GM12878 (cell line): ENCODE results near the gene CREB3. TPM values are rescaled to one million over a fixed set of nuclear protein-coding genes. Genes with fewer than 3 reads are reported as not detected.
A peak's percentile ranks its signal among the peaks of the same experiment; 100 is the strongest.

Experiments
- BACH1 ChIP-seq: fragments of 450-650 bp; IDR thresholded peaks from 2 replicates; pipeline ENCODE4 v1.6.1; 2017; ENCODE audit warnings: mild to moderate bottlenecking, borderline replicate concordance
- BHLHE40 ChIP-seq, 2 experiments: fragments of 450-650 bp in 1 of 2; IDR thresholded peaks; 2 replicates each; pipeline ENCODE4 v1.6.1; 2011 to 2017; ENCODE audit warnings: low read depth in 2 of 2, borderline replicate concordance in 1 of 2, improper control_type of control experiment in 1 of 2, low read length in 1 of 2, mild to moderate bottlenecking in 1 of 2
- CREM ChIP-seq: IDR thresholded peaks from 2 replicates; pipeline ENCODE4 v1.6.1; 2014; ENCODE audit warnings: antibody characterized with exemption, low read depth
- DPF2 ChIP-seq: fragments of 450-650 bp; IDR thresholded peaks from 2 replicates; pipeline ENCODE4 v1.6.1; 2017; ENCODE audit warnings: mild to moderate bottlenecking
- E2F8 ChIP-seq: fragments of 450-650 bp; IDR thresholded peaks from 2 replicates; pipeline ENCODE4 v1.6.1; 2018; ENCODE audit warnings: mild to moderate bottlenecking, low read depth, moderate library complexity; ENCODE audit not compliant: partially characterized antibody
- EGR1 ChIP-seq, 2 experiments: IDR thresholded peaks; 1 replicate in 1 of 2; 2 replicates in 1 of 2; pipeline ENCODE4 v1.6.1; 2011 to 2012; ENCODE audit warnings: low read depth in 2 of 2, low read length in 2 of 2, borderline replicate concordance in 1 of 2, mild to moderate bottlenecking in 1 of 2, moderate library complexity in 1 of 2
- IRF5 ChIP-seq: fragments of 450-650 bp; IDR thresholded peaks from 2 replicates; pipeline ENCODE4 v1.6.1; 2017; ENCODE audit warnings: borderline replicate concordance
- KAT2A ChIP-seq: conservative IDR thresholded peaks from 2 replicates; pipeline ENCODE4 v1.6.1; 2011; ENCODE audit warnings: low read depth, low read length; ENCODE audit not compliant: control insufficient read depth
- MTA2 ChIP-seq: fragments of 450-650 bp; IDR thresholded peaks from 2 replicates; pipeline ENCODE4 v1.6.1; 2016; ENCODE audit warnings: low read depth, mild to moderate bottlenecking, moderate library complexity
- NR2C1 ChIP-seq: fragments of 450-650 bp; IDR thresholded peaks from 2 replicates; pipeline ENCODE4 v1.6.1; 2017; ENCODE audit warnings: antibody characterized with exemption, mild to moderate bottlenecking, moderate library complexity
- PAX5 ChIP-seq: IDR thresholded peaks from 2 replicates; pipeline ENCODE4 v1.6.1; 2011; ENCODE audit warnings: low read depth, low read length, borderline replicate concordance
- PRDM15 ChIP-seq: fragments of 450-650 bp; formaldehyde crosslinking; IDR thresholded peaks from 2 replicates; pipeline ENCODE4 v1.4.0; 2020; ENCODE audit warnings: mild to moderate bottlenecking, moderate library complexity
- RAD51 ChIP-seq: fragments of 450-650 bp; IDR thresholded peaks from 2 replicates; pipeline ENCODE4 v1.6.1; 2016; ENCODE audit warnings: moderate library complexity, mild to moderate bottlenecking, inconsistent platforms
- RB1 ChIP-seq: fragments of 450-650 bp; formaldehyde crosslinking; IDR thresholded peaks from 2 replicates; pipeline ENCODE4 v1.6.1; 2017; ENCODE audit warnings: mild to moderate bottlenecking, borderline replicate concordance
- SIX5 ChIP-seq: IDR thresholded peaks from 2 replicates; pipeline ENCODE4 v1.6.1; 2011; ENCODE audit warnings: mild to moderate bottlenecking, low read depth, low read length, moderate library complexity; ENCODE audit not compliant: severe bottlenecking
- SREBF1 ChIP-seq: IDR thresholded peaks from 2 replicates; pipeline ENCODE4 v1.6.1; 2012; ENCODE audit warnings: mild to moderate bottlenecking, low read length
- SRF ChIP-seq, 2 experiments: IDR thresholded peaks; 2 replicates each; pipeline ENCODE4 v1.6.1; 2011; ENCODE audit warnings: low read depth in 2 of 2, low read length in 2 of 2, mild to moderate bottlenecking in 1 of 2, moderate library complexity in 1 of 2
- STAT1 ChIP-seq: fragments of 450-650 bp; conservative IDR thresholded peaks from 2 replicates; pipeline ENCODE4 v1.6.1; 2014; ENCODE audit warnings: antibody characterized with exemption, mild to moderate bottlenecking
- YY1 ChIP-seq: IDR thresholded peaks from 2 replicates; pipeline ENCODE4 v1.6.1; 2011; ENCODE audit warnings: low read depth, mild to moderate bottlenecking, low read length
- ZNF24 ChIP-seq: fragments of 450-650 bp; IDR thresholded peaks from 2 replicates; pipeline ENCODE4 v1.6.1; 2017; ENCODE audit warnings: antibody characterized with exemption, mild to moderate bottlenecking
- ZZZ3 ChIP-seq: IDR thresholded peaks from 2 replicates; pipeline ENCODE4 v1.6.1; 2011; ENCODE audit warnings: low read depth; ENCODE audit not compliant: control insufficient read depth, insufficient read length
- polyA plus RNA-seq, 11 experiments: library from polyadenylated mRNA; depleted of rRNA in 4 of 11; unstranded in 6 of 11; stranded (reverse) in 5 of 11; fragments of >200 nt; fragmentation: Nextera tagmentation in 4 of 11; fragmentation: Illumina TruSeq in 1 of 11; extraction: Ambion mirVana in 4 of 11; extraction: Trizol in 1 of 11; gene quantifications; 1 replicate in 1 of 11; 2 replicates in 10 of 11; pipeline versions ENCODE4 v1.2.1 to v1.2.3, GENCODE V29; 2011 to 2016; ENCODE audit warnings: inconsistent platforms in 2 of 11, missing spikeins in 2 of 11, low read depth in 1 of 11
- total RNA-seq, 4 experiments: library from RNA; depleted of rRNA in 3 of 4; stranded (reverse); fragments of >200 nt in 3 of 4; fragmentation: Illumina TruSeq in 1 of 4; extraction: Trizol in 1 of 4; gene quantifications; 2 replicates each; pipeline versions ENCODE4 v1.2.1 to v1.2.3, GENCODE V29; 2013 to 2021

CREB3 gene
- total and polyA plus RNA-seq, 10 of the 15 experiments (the other 5 are each of a cell fraction or from before 2014, with no cell fraction given) = 9.8 to 38.9 (median 19.8) TPM

- TF ChIP-seq PRDM15 (CRISPR knock-in tag) = no peak
- TF ChIP-seq DPF2 = peak; percentile 53; the same call in 1 of the 2 replicates
- TF ChIP-seq ZZZ3 = no peak
- peak; percentile 92 to 98 for TF ChIP-seq SRF (IDR thresholded peaks at IDR 0.05; ENCODE audit: low read depth in 2 of 2, low read length in 2 of 2)
- 0 out of 2 replicates have a peak, but pooled peaks have one; percentile 23 for TF ChIP-seq BACH1
- no peak for TF ChIP-seq IRF5
- no peak for TF ChIP-seq STAT1
- no peak for TF ChIP-seq PAX5
- TF ChIP-seq EGR1 (IDR thresholded peaks at IDR 0.05; ENCODE audit: borderline replicate concordance in 1 of 2, low read depth in 2 of 2, low read length in 2 of 2) = no peak
- no peak for TF ChIP-seq BHLHE40 (IDR thresholded peaks at IDR 0.05; ENCODE audit: borderline replicate concordance in 1 of 2, low read depth in 2 of 2, low read length in 1 of 2)
- no peak for TF ChIP-seq ZNF24
- no peak for TF ChIP-seq KAT2A
- TF ChIP-seq SIX5 = no peak
- peak; percentile 37; the same call in 1 of the 2 replicates for TF ChIP-seq MTA2
- TF ChIP-seq CREM = peak; percentile 52; the same call in 1 of the 2 replicates
- no peak for TF ChIP-seq RB1
- TF ChIP-seq SREBF1 = no peak
- no peak for TF ChIP-seq YY1
- TF ChIP-seq E2F8 = no peak
- TF ChIP-seq RAD51 = no peak
- TF ChIP-seq NR2C1 = no peak
These were observed 4.2 kb upstream of the CREB3 start (continued) for GRCh38 chr9:35728041-35728971.
